ENCODE measurements around the gene COL11A2.

DNA sequence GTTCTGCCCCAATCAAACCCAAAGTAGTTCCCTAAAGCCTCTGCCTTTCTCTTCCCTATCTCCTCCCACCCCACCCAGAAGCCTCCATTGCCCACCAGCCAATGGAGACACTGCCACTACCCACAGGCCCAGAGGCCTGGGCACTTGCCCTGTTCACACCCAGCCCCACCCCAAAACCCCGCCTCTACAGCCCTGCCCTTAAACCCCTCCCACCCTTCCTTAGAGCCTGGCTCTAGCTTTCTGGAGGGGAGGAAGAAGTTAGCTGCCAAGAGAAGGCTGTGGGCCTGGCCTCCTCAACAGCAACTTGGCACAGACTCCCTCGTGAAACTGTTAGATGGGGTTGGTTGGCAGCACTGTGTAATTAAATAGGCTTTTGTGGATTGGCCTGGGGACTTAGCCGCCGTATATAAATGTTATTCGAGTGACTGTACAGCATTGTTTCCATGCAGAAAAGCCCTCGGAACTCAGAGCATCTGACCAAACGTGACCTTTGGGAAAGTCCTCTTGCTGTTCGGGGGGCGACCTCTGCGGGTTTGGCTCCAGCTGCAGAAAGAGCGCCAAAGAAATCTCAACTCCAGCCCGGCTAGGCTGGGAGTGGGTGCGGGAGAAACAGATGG, 31.4 kb downstream of the COL11A2 start:
- TF ChIP-seq, protein P1, sequence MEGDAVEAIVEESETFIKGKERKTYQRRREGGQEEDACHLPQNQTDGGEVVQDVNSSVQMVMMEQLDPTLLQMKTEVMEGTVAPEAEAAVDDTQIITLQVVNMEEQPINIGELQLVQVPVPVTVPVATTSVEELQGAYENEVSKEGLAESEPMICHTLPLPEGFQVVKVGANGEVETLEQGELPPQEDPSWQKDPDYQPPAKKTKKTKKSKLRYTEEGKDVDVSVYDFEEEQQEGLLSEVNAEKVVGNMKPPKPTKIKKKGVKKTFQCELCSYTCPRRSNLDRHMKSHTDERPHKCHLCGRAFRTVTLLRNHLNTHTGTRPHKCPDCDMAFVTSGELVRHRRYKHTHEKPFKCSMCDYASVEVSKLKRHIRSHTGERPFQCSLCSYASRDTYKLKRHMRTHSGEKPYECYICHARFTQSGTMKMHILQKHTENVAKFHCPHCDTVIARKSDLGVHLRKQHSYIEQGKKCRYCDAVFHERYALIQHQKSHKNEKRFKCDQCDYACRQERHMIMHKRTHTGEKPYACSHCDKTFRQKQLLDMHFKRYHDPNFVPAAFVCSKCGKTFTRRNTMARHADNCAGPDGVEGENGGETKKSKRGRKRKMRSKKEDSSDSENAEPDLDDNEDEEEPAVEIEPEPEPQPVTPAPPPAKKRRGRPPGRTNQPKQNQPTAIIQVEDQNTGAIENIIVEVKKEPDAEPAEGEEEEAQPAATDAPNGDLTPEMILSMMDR (IDR thresholded peaks at IDR 0.05; ENCODE audit: insufficient read depth, low read length, poor library complexity, severe bottlenecking) = no peak
- no peak for TF ChIP-seq EZH2phosphoT487 (conservative IDR thresholded peaks at IDR 0.05; ENCODE audit: low read length)

Measured in SU-DHL-6 (cell line).